K562 (cell line): ENCODE results near the gene RAD1. TPM values are rescaled to one million over a fixed set of nuclear protein-coding genes. Genes with fewer than 3 reads are reported as not detected.

Experiments used
- ETV1 ChIP-seq: fragments of 450-650 bp; conservative IDR thresholded peaks from 2 replicates; pipeline ENCODE4 v1.6.1; 2016; ENCODE audit warnings: missing genetic modification characterization, control low read depth, low read depth, missing compliant biosample characterization
- EWSR1 ChIP-seq: fragments of 450-650 bp; IDR thresholded peaks from 2 replicates; pipeline ENCODE4 v1.6.1; 2018; ENCODE audit warnings: borderline replicate concordance, mild to moderate bottlenecking, low read depth, moderate library complexity; ENCODE audit not compliant: partially characterized antibody
- GTF2F1 ChIP-seq: IDR thresholded peaks from 2 replicates; pipeline ENCODE4 v1.6.1; 2011; ENCODE audit warnings: low read depth, low read length, improper control_type of control experiment
- HOMEZ ChIP-seq: fragments of 250-450 bp; sonication (Bioruptor Pico); IDR thresholded peaks from 2 replicates; pipeline ENCODE4 v1.4.0; 2020; ENCODE audit warnings: mild to moderate bottlenecking, moderate library complexity
- KHSRP ChIP-seq: fragments of 450-650 bp; IDR thresholded peaks from 2 replicates; pipeline ENCODE4 v1.6.1; 2017
- MCM3 ChIP-seq: fragments of 450-650 bp; IDR thresholded peaks from 2 replicates; pipeline ENCODE4 v1.6.1; 2016
- NKRF ChIP-seq: fragments of 450-650 bp; IDR thresholded peaks from 2 replicates; pipeline ENCODE4 v1.6.1; 2016; ENCODE audit warnings: borderline replicate concordance
- NUFIP1 ChIP-seq: fragments of 450-650 bp; IDR thresholded peaks from 2 replicates; pipeline ENCODE4 v1.6.1; 2018; ENCODE audit not compliant: partially characterized antibody
- OTX1 ChIP-seq: fragments of 450-650 bp; formaldehyde crosslinking; IDR thresholded peaks from 2 replicates; pipeline ENCODE4 v1.4.0; 2022; ENCODE audit warnings: mild to moderate bottlenecking
- POLR2G ChIP-seq: fragments of 200-400 bp; formaldehyde crosslinking; IDR thresholded peaks from 2 replicates; pipeline ENCODE4 v1.6.1; 2017; ENCODE audit warnings: low read depth, mild to moderate bottlenecking, antibody characterized with exemption, low read length, moderate library complexity
- PTRF ChIP-seq: fragments of 450-650 bp; IDR thresholded peaks from 2 replicates; pipeline ENCODE4 v1.6.1; 2016; ENCODE audit warnings: mild to moderate bottlenecking, missing genetic modification characterization, missing compliant biosample characterization
- SUPT5H ChIP-seq: fragments of 450-650 bp; IDR thresholded peaks from 2 replicates; pipeline ENCODE4 v1.6.1; 2016
- ZNF12 ChIP-seq: sonication (generic); formaldehyde crosslinking; IDR thresholded peaks from 2 replicates; pipeline ENCODE4 v1.4.0; 2020; ENCODE audit warnings: mild to moderate bottlenecking, missing genetic modification reagents
- ZNF263 ChIP-seq: sonication (generic); formaldehyde crosslinking; IDR thresholded peaks from 2 replicates; pipeline ENCODE4 v1.8.0; 2022; ENCODE audit warnings: mild to moderate bottlenecking, missing genetic modification reagents, borderline replicate concordance
- ZNF644 ChIP-seq: fragments of 200-800 bp; sonication (Bioruptor generic); IDR thresholded peaks from 2 replicates; pipeline ENCODE4 v1.6.1; 2016; ENCODE audit warnings: low read depth, missing genetic modification characterization, missing compliant biosample characterization
- ZNF655 ChIP-seq: fragments of 250-450 bp; sonication (Bioruptor Pico); IDR thresholded peaks from 2 replicates; pipeline ENCODE4 v1.5.0; 2021
- ZNF717 ChIP-seq: fragments of 250-450 bp; sonication (Bioruptor Pico); IDR thresholded peaks from 2 replicates; pipeline ENCODE4 v1.5.0; 2021
- polyA plus RNA-seq, 8 experiments: library from polyadenylated mRNA; depleted of rRNA in 4 of 8; stranded (reverse) in 5 of 8; unstranded in 3 of 8; fragments of >200 nt; fragmentation: Nextera tagmentation in 2 of 8; fragmentation: Illumina TruSeq in 1 of 8; extraction: Ambion mirVana in 2 of 8; extraction: Trizol in 1 of 8; gene quantifications; 2 replicates each; pipeline versions ENCODE4 v1.2.1 to v1.2.3, GENCODE V29; 2011 to 2014; ENCODE audit warnings: inconsistent platforms in 1 of 8, missing spikeins in 1 of 8
- total RNA-seq, 7 experiments: library from RNA; depleted of rRNA in 6 of 7; stranded (reverse); fragments of >200 nt in 6 of 7; fragmentation: Illumina TruSeq in 2 of 7; extraction: Trizol in 2 of 7; gene quantifications; 2 replicates each; pipeline versions ENCODE4 v1.2.1 to v1.2.3, GENCODE V29; 2011 to 2021; ENCODE audit warnings: low replicate concordance in 1 of 7
- TF ChIP-seq, protein P1 (sequence below): fragments of 450-650 bp; IDR thresholded peaks from 2 replicates; pipeline ENCODE4 v1.6.1; 2016; ENCODE audit warnings: mild to moderate bottlenecking
- TF ChIP-seq, protein P2 (sequence below): sonication (generic); formaldehyde crosslinking; IDR thresholded peaks from 2 replicates; pipeline ENCODE4 v1.8.0; 2022; ENCODE audit warnings: mild to moderate bottlenecking, missing genetic modification reagents, borderline replicate concordance

Gene RAD1
- total and polyA plus RNA-seq, 9 of the 15 experiments (the other 6 are each of a cell fraction or from before 2014, with no cell fraction given): 44.5 to 148 (median 60.8) TPM

- TF ChIP-seq, protein P1, sequence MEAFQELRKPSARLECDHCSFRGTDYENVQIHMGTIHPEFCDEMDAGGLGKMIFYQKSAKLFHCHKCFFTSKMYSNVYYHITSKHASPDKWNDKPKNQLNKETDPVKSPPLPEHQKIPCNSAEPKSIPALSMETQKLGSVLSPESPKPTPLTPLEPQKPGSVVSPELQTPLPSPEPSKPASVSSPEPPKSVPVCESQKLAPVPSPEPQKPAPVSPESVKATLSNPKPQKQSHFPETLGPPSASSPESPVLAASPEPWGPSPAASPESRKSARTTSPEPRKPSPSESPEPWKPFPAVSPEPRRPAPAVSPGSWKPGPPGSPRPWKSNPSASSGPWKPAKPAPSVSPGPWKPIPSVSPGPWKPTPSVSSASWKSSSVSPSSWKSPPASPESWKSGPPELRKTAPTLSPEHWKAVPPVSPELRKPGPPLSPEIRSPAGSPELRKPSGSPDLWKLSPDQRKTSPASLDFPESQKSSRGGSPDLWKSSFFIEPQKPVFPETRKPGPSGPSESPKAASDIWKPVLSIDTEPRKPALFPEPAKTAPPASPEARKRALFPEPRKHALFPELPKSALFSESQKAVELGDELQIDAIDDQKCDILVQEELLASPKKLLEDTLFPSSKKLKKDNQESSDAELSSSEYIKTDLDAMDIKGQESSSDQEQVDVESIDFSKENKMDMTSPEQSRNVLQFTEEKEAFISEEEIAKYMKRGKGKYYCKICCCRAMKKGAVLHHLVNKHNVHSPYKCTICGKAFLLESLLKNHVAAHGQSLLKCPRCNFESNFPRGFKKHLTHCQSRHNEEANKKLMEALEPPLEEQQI: no peak
- no peak for TF ChIP-seq EWSR1
- TF ChIP-seq ZNF655 (CRISPR knock-in tag): no peak
- peak; percentile 99 for TF ChIP-seq ETV1 (tag)
- TF ChIP-seq ZNF644: no peak
- TF ChIP-seq NKRF: peak; percentile 97
- TF ChIP-seq ZNF12 (CRISPR knock-in tag): no peak; the same call in 1 of the 2 replicates
- TF ChIP-seq KHSRP: no peak
- peak; percentile 100 for TF ChIP-seq POLR2G
- no peak for TF ChIP-seq NUFIP1
- peak; percentile 66; the same call in 1 of the 2 replicates for TF ChIP-seq OTX1 (CRISPR knock-in tag)
- peak; percentile 97 for TF ChIP-seq SUPT5H
- 0 out of 2 replicates have a peak, but pooled peaks have one; percentile 75 for TF ChIP-seq GTF2F1
- 0 out of 2 replicates have a peak, but pooled peaks have one; percentile 25 for TF ChIP-seq ZNF717 (CRISPR knock-in tag)
- no peak for TF ChIP-seq HOMEZ
- TF ChIP-seq MCM3: no peak
- TF ChIP-seq, protein P2, sequence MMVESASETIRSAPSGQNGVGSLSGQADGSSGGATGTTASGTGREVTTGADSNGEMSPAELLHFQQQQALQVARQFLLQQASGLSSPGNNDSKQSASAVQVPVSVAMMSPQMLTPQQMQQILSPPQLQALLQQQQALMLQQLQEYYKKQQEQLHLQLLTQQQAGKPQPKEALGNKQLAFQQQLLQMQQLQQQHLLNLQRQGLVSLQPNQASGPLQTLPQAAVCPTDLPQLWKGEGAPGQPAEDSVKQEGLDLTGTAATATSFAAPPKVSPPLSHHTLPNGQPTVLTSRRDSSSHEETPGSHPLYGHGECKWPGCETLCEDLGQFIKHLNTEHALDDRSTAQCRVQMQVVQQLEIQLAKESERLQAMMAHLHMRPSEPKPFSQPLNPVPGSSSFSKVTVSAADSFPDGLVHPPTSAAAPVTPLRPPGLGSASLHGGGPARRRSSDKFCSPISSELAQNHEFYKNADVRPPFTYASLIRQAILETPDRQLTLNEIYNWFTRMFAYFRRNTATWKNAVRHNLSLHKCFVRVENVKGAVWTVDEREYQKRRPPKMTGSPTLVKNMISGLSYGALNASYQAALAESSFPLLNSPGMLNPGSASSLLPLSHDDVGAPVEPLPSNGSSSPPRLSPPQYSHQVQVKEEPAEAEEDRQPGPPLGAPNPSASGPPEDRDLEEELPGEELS: no peak
- no peak for TF ChIP-seq PTRF
- TF ChIP-seq ZNF263 (CRISPR knock-in tag): peak; percentile 61; the same call in 1 of the 2 replicates
Measured at GRCh38 chr5:34915139-34915855, at the start of gene RAD1, which contains the start of gene BRIX1 (continued).
